ENCODE data around the gene MTARC1.

MTARC1 gene

DNA sequence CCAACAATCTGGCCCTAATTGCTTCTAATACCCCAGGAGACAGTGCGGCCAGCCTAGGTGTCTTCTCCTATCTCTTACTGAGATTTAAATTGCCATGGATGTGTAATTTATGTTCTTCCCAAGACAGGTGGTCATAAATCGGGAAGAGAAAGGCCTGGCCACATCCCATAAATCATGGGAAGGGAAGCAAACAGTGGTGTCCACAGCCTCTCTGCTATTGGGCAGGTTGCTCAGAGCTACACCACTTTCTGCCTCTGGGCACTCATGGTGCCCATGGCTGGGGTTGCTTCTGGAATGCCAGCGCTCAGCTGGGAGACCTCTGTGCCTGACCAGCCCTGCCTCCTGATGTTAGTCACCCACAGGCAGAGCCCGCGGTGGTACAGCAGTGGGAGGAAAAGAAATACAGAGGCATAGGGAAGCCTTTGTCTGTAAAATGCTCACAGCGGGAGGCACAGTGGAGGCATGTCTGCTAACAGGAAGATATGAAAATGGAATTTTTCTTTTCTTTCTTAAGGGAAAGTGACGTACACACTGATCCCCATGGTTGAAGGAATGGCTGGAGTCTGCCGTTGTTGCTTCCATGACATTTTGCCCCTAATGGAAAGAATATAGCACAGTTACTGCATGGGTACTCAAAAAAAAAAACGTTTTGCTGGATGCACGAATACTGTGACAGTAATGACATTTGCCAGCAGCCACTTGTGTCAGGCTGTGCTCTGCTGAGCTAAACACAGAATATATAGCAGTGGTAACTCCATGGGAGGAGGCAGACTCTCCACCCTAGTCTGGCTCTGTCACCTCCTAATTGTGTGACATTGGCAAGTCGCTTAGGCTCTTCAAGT lies 21.9 kb downstream of the MTARC1 start:
- DNase-seq = no peak

DNA sequence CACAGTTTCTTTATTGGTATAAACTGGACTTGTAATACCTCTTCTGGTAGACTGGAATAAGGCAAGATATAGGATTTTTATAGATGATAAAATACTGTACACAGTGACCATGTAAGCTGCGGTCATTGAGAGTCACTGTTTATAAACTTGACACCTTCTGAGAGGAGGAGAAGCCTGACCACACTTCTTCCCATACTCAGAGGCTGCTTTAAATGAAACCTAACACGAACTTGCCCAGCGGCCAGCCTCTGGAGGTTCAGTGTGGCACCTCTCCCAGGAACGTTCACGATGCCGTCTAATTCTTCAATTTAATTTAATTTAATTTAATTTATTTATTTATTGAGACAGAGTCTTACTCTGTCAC lies 22.5 kb downstream of the MTARC1 start:
- DNase-seq = no peak

DNA sequence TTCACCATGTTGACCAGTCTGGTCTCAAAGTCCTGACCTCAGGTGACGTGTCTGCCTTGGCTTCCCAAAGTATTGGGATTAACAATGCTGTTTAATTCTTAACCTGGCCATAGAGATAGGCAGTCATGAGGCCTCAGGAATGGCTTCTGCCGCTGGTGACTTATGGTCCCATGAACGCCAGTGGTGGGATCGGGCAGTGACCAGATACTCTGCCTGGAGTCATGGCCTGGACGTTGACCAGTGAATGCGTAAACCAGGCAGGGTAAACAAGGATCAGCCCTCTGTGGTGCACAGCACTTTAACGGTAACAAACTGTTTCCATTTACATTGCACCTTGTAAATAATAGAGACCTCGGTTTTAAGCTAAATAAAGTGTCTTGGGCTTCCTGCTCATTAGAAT lies 23.0 kb downstream of the MTARC1 start:
- no peak for DNase-seq

DNA sequence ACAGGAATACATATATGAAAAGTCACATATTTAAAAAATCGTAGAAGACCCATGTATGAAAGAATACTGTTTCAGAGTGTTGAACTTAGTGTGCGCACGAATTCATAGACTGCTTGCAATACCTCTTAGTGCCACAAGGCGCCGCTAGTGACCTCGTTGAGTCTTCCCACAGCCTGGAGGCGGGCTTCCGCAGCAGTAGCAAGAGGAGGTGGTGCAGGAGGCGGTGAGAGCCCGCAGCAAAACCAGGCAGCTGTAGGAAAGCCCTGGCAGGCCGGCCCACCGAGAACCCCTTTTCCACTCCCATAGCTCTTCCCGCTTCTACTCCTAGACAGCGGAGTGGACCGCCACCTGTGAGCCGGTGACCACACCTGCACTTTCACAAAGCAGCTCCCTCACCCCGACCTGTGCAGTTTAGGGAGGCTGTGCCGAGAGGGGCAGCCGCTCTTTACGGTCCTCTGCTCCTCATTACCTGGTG lies 23.5 kb downstream of the MTARC1 start:
- DNase-seq = peak; percentile 89

DNA sequence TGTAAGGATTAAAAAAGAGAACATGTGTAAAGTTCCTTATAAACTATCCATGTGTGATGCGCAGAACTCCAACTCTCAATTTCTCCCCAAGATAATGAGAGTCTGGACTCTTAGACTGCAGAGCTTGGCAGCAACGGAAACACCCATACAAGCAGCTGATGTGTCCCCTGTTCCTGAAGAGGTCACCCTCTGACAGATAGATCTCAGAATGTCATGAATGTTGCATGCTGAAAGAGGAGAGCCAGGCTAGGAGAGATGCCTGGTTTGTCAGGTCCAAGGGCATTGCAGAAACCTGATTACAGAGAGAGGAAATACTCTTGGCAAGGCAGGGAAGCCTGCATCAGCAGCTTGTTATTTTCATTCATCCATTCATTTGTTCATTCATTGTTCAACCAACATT lies 24.2 kb downstream of the MTARC1 start:
- peak; percentile 11 for DNase-seq

DNA sequence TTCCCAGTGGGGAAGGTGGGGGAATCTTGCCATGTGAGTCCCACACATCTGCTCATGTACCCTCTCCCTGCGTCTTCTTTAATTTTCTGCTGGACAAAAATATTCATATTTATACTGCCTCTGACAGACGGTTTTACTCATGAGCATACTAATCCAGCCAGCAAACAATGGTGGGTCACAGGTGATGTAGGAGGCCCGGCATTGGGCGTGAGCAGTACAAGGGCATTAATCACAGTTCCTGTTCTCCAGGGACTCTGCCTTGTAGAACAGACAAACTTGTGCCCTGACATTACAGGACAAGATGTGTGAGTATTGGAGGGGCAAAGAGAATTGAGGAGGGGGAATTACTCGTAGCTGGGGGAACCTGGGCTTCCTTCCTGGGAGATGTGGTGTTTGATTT lies 25.0 kb downstream of the MTARC1 start:
- no peak for DNase-seq

DNA sequence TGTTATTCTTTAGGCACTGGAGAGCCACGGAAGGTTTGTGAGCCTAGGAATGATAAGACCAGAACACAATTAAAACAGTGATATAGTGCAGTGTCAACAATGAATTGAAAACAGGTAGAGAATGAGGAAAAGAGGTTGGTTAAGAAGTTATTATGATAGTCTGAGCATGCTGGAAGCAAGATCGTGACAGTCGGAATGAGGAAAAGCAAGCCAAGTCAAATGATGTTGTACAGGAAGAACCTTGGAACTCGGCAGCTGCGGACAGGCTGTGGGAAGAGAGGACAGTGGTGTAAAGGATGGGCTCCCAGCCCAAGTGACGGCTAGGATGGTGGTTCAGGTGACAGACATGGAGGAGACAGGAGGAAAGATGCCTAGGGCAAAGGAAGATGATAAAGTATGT lies 25.6 kb downstream of the MTARC1 start:
- no peak for DNase-seq

DNA sequence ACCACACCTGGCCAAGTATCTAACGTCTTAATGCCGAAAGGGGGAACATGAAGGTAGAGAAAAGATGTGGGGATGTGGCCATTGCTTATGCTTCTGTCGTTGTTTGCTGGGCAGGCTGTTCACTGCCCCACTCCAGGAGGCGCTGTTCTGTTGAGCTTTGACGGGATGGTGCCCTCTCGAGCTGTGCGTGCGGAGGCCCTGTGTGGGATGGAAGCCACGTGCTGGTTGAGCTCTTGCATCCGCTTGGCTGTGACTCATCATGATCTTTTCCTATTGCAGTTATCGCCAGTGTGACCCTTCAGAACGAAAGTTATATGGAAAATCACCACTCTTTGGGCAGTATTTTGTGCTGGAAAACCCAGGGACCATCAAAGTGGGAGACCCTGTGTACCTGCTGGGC lies 26.3 kb downstream of the MTARC1 start:
- DNase-seq = no peak

DNA sequence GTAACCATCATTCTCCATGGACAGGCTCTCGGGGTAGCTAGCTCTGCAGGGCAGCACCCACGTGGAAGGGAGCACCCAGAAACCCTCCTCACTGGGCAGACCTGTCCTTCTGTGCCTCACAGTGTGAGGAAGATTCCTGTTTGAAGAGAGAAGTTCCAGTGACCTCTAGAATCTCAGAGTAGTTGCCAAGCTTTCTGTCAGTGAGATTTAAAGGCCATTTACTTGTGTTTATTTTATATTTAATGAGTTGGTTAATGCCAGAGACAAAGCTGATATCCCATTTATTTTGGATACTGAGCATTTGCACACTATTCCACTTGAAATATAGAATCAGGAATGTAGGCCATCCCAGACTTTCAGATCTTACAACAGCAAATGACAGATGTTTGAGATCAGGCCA lies 28.7 kb downstream of the MTARC1 start:
- no peak for DNase-seq

DNA sequence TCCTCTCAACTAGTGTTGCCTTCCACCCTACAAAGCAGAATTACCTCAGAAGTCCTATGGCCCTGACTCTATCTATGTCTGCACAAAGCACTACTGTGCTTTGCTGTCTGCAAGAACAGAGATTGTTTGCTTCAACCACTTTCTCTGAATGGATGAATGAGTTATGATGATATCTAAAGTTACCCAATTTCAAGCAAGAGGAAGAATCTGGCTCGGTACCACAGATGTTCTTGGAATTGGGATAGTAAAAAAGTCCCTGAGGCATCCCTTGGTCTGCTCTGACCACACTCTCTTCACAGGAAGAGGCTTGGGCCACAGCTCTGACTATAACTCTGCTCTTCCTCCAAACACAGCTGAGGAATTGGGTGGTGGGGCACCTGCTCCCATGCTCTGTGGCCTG lies 31.2 kb downstream of the MTARC1 start:
- DNase-seq = no peak

DNA sequence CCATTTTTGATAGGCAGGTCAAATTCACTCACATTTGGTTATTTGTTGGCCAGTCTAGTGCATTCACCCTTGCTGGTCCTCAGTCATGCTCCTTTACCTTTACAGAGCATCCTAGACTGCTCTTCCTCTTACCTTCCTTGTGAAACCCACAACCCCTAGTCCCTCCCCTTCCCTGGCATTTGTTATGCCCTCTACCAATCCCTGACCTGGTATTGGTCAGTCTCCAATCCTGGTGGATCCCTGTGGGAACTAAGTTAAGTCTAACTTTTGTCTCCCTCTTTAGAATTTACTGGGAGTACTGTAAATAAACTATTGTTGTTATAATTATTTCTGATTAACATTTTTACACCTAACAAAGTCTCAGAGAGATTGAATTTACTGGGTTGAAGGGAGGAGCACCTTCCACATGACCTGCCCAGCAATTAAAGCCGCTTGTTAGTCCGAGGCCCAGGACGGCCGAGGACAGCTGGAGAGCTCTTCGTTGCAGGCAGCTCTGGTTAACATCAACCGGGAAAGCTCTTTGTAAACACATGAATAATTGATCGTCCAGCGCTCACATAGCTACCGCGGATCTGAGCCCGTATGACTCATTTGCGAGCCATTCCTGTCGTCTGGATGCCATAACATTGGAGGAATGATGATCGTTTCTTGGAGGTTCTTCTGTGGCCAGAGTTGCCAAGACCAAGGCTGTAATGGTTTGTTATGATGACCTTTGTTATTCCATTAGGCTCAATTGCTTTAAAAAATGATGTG lies 31.9 kb downstream of the MTARC1 start:
- DNase-seq = no peak

DNA sequence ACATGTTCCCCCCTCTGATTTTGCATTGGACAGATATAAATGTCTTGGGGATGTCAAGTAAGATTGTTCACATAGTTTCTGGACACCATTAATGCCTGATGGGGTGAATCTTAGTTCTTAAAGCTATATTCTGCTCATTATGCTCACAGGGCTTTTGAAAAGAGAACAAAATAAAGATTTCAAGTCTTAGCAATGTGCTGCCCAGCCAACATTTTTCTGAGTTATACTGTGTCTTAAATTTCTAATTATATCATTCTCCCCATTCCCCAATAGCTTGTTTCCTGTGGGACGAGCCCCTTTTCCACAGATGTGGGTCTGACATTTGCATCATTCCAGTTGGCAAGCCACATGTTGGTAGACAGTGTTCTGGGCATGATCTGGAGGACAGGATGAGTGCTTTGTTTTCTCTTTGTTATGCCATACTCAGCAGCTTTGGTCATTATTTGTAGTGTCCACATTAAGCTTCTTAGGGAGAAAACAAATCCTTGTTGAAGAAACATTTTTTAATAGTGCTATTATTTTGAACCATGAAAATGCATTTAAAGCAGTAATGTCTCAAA lies 32.8 kb downstream of the MTARC1 start:
- DNase-seq = no peak

DNA sequence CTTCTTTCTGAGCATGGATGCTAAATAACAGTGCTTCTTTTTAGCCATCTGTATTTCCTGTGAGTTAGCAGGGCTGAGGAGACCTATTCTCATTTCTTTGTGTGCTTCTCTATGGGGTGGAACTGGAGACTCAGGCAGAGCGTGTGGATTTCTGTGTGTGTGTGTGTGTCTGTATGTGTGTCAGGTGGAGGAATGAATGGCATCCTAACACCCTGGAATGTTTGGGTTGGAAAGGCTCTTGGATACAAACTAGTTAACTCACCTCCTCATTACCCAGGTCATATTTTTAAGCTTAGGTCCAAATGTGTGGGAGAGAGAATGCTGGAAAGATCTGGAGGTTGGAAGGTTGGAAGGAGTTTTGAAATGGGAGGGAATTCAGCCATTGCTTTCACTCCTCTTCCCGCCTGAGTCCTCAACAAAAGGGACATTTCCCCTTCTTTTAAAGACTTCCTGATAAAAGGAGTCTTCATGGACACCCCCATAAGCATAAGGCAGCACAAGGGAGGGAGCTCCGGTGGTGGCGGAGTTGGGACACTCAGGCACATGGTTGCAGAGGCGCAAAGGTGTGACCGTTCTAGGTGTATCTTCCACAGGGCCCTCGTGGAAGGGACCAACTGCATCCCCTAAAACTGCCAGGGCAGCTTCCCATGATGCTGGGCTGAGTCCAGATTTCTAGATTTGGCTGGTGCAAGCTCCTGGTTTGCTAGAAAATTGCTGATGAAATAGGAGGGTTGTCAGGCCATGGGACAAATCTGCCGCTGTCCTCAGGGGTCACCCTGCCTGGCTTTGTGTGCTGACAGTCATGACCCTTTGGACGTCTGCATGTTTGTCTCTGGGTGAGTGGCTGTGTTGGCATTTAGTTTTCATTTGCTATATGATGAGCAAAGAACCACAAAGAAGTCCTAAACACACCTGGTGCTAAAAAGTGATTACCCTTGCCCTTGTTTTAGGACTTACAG lies 37.6 kb downstream of the MTARC1 start:
- no peak for DNase-seq

DNA sequence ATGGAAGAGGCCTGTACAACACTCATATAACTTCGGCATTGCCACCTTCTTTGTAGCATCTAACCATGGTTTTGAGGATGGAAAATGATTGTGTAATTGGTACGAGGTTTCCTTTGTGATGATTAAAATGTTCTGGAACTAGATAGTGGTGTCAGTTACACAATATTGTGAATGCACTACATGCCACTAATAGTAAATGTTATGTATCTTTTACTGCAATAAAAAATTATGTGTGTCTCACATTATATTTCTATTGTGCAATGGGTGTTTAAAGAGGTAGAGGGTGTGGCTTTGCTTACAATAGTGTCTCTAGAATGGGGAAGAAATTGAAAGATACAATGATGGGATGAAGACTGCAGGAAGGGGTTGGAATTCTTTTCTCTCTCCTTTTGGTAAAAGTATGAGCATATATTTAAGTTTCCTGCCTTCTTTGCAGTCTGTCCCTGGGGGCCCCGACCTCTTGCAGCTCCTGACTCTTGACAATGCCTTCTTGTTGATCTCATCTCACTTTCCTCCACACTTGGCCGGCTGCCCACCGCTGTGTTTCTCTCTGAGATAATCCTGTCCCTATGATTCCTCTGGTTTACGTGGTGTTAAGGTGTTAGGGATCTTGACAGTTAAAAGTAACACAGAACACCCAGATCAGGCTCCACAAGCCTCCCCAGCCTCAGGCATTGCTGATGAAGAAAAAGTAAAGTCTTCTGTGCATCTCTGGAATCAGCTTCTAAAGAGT lies 39.3 kb downstream of the MTARC1 start:
- no peak for DNase-seq

DNA sequence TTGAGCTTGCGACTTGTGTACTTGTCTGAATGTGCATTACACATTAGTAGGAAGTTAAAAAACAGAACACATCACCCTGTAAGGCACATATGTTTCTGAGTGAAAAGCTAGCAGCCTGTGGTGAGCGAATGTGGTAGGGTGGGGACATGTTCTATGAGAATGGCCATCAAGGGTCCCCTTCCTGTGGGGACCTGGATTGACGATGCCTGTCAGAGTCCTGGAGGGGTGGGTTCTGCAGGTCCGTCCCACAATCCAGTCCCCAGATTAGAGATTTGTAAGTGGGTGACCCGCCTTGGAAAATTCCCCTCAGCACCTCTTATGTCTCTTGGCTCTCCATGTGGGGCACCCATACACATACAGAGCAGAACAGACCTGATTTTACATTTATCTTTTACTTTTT lies 40.0 kb downstream of the MTARC1 start:
- no peak for DNase-seq

DNA sequence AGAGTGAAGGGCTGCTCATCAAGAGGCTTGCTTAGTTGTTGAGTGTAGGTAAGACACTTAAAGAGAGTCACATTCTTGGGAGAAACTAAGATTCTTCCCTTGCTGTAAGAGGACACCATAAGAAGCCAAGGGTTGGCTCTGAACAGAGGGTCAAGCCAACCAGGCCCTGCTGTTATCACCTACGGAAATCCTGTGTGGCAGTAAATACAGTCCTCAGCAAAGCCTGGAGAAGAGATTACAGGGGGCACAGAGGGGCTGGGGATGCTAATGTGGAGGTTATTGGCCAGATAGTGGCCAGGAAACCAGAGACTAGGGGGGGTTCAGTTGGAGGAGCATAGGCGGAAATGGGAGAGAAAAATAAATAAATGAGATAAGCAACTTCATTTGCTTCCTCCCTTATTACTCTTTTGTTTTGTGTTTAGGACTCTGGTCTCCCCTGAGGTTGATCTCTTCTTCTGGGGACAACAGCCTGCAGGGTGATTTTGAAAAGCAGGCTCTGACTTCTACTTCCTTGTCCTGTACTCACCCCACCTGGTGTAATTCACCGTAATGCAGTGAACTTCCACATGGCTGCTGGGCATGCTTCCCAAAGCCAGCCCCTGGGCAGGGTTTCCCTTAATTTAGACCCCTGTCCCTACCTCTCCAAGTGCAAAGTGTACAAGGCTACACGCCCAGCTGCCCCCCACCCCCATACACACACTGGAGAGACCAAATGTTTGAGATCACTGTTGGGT lies 40.9 kb downstream of the MTARC1 start:
- no peak for DNase-seq

DNA sequence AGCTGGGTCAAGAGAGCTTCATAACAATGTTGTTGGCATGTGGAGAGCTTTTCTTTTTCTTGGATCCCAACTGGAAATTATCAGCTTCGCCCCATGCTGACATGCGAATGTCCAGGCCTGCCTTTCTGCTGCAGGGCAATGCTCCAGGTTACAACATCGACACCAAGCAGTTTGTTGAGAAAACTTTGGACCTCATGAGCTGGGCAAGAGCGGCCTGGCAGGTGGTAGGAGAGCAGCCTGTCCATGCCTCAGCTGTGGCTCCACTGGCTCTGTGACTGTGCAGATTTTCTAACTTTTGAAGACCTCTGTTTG lies 41.4 kb downstream of the MTARC1 start:
- no peak for DNase-seq

DNA sequence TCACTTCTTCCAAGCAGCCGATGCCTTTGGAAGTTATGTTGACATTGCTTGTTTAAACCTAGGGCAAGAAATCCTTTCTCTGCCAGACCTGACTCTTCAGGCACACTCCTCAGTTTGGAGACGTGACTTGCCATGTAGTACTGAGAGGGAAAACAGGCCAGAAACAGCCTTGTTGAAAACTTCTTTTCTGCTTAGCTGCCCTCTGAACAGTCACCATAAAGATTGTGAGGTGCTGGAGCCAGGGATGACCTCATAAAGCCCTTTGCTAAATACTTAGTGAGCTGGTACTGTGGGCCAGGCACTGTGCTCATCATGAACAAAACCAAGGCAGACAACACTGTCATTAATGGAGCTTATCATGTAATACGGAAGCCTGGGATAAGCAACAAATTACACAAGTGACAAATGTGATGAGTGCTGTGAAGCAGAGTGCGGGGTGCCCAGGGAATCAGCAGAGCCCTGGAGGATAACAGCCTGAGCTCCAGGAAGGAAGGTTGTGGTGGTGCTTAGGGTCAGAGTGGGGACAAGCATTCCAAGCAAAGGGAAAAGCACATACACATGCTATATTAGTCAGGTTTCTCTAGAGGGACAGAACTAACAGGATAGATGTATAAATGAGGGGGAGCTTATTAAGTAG lies 42.4 kb downstream of the MTARC1 start:
- DNase-seq = no peak

DNA sequence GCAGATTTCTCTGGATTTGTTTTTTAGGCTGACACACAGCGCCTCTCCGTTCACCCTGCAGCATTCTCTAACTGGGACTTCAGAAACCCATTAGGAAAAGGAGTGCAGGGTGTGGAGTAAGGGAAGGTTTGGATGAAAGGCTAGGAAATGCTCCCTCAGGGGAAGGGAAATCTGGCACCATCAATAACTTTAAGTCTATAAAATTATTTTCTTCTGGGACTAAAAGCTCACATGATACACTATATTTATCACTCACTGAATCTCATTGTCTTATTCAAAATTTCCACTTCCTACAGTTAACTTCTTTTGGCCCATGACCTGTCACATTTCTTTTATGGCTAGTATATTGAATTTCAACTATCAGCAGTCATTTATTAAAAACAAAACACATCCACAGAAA lies 46.7 kb downstream of the MTARC1 start:
- DNase-seq = no peak

DNA sequence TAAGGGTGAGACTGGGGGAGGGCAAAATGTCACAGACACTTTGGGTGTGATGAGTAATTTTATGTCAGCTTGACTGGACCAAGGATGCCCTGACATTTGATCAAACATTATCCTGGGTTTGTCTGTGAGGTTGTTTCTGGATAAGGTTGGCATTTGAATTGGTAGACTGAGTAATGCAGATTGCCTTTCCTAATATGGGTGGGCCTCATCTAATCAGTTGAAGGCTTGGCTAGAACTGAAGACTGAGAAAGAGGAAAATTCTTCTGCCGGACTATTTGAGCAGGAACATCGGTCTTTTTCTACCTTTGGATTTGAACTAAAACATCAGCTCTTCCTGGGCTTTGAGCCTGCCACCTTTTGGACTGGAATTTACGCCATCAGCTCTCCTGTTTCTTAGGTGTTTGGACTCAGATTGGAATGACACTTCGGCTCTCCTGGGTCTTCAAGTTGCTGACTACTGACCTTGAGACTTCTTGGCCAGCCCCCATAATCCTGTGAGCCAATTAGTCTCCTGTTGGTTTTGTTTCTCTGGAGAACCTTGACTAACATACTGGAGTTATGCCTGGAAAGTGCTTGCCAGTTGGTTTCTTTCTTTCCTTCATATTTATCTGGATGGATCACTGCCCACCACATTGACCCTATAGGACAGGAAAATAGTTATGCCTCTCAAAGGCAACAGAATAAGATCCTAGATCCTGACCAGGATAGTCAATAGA lies 47.6 kb downstream of the MTARC1 start:
- DNase-seq = no peak

Measured in hematopoietic multipotent progenitor cell treated with erythropoietin and hydrocortisone succinate and interleukin-3 and kit ligand, for 6 days (in vitro differentiated cells).